H9 (cell line): ENCODE data around the gene CDC14A. TPM values are rescaled to one million over a fixed set of nuclear protein-coding genes. Genes with fewer than 3 reads are reported as not detected.

ENCODE experiments used
- DNase-seq: peaks from one replicate; pipeline ENCODE4 v3.0.0-alpha.2; 2017
- H2AFZ ChIP-seq: one replicate; pipeline ENCODE4 v1.6.1; 2013; ENCODE audit warnings: mild to moderate bottlenecking, low read length, control low read depth, moderate library complexity
- H2AK5ac ChIP-seq: 2 replicates; pipeline ENCODE4 v1.6.1; 2013; ENCODE audit warnings: low read length, control low read depth, mixed read lengths; ENCODE audit not compliant: insufficient read length
- H2BK120ac ChIP-seq: one replicate; pipeline ENCODE4 v1.6.1; 2013; ENCODE audit warnings: low read depth, mild to moderate bottlenecking, low read length, control low read depth, inconsistent platforms; ENCODE audit not compliant: poor library complexity, severe bottlenecking
- H2BK12ac ChIP-seq: 2 replicates; pipeline ENCODE4 v1.6.1; 2013; ENCODE audit warnings: low read length, control low read depth, mixed read lengths, low read depth; ENCODE audit not compliant: insufficient read length
- H2BK15ac ChIP-seq: 2 replicates; pipeline ENCODE4 v1.6.1; 2013; ENCODE audit warnings: low read depth, low read length, control low read depth
- H2BK20ac ChIP-seq: one replicate; pipeline ENCODE4 v1.6.1; 2013; ENCODE audit warnings: low read depth, mild to moderate bottlenecking, low read length, control low read depth, inconsistent platforms; ENCODE audit not compliant: poor library complexity, severe bottlenecking
- H2BK5ac ChIP-seq: 2 replicates; pipeline ENCODE4 v1.6.1; 2013; ENCODE audit warnings: low read length, control low read depth, mixed read lengths; ENCODE audit not compliant: insufficient read length
- H3K14ac ChIP-seq: 2 replicates; pipeline ENCODE4 v1.6.1; 2013; ENCODE audit warnings: low read length, control low read depth; ENCODE audit not compliant: insufficient read depth
- H3K18ac ChIP-seq: 2 replicates; pipeline ENCODE4 v1.6.1; 2013; ENCODE audit warnings: low read depth, mild to moderate bottlenecking, mixed read lengths, low read length, control low read depth; ENCODE audit not compliant: insufficient read length
- H3K23ac ChIP-seq: 2 replicates; pipeline ENCODE4 v1.6.1; 2013; ENCODE audit warnings: low read length, control low read depth, mixed read lengths, low read depth; ENCODE audit not compliant: insufficient read length
- H3K23me2 ChIP-seq: 2 replicates; pipeline ENCODE4 v1.6.1; 2013; ENCODE audit warnings: low read depth, mild to moderate bottlenecking, mixed read lengths, low read length, control low read depth; ENCODE audit not compliant: insufficient read length, poor library complexity, severe bottlenecking
- H3K27ac ChIP-seq: 2 replicates; pipeline ENCODE4 v1.5.1; 2013; ENCODE audit warnings: low read length, control low read depth, mixed read lengths, low read depth; ENCODE audit not compliant: insufficient read length
- H3K27me3 ChIP-seq: 2 replicates; pipeline ENCODE4 v1.6.1; 2013; ENCODE audit warnings: low read length, control low read depth, inconsistent platforms; ENCODE audit not compliant: insufficient read depth
- H3K4ac ChIP-seq: 2 replicates; pipeline ENCODE4 v1.6.1; 2013; ENCODE audit warnings: low read depth, mild to moderate bottlenecking, control low read depth, inconsistent platforms, low read length, moderate library complexity
- H3K4me1 ChIP-seq: 2 replicates; pipeline ENCODE4 v1.6.1; 2013; ENCODE audit warnings: low read length, control low read depth, inconsistent platforms; ENCODE audit not compliant: insufficient read depth
- H3K4me2 ChIP-seq: 2 replicates; pipeline ENCODE4 v1.6.1; 2013; ENCODE audit warnings: low read length, control low read depth, mixed read lengths; ENCODE audit not compliant: insufficient read length, insufficient read depth
- H3K56ac ChIP-seq: 2 replicates; pipeline ENCODE4 v1.6.1; 2013; ENCODE audit warnings: low read depth, mild to moderate bottlenecking, mixed read lengths, low read length, control low read depth; ENCODE audit not compliant: insufficient read length
- H3K79me1 ChIP-seq: 2 replicates; pipeline ENCODE4 v1.6.1; 2013; ENCODE audit warnings: low read depth, mild to moderate bottlenecking, moderate library complexity, low read length, control low read depth, inconsistent platforms; ENCODE audit not compliant: insufficient read depth, poor library complexity, severe bottlenecking
- H3K79me2 ChIP-seq: 2 replicates; pipeline ENCODE4 v1.6.1; 2013; ENCODE audit warnings: low read length, control low read depth, inconsistent platforms; ENCODE audit not compliant: insufficient read depth
- H3K9ac ChIP-seq: 2 replicates; pipeline ENCODE4 v1.6.1; 2013; ENCODE audit warnings: low read length, control low read depth, mixed read lengths; ENCODE audit not compliant: insufficient read length; ENCODE audit errors: extremely low read depth
- H3K9me3 ChIP-seq: one replicate; pipeline ENCODE4 v1.6.1; 2013; ENCODE audit warnings: low read depth, low read length, inconsistent platforms; ENCODE audit not compliant: control insufficient read depth
- H3T11ph ChIP-seq: one replicate; pipeline ENCODE4 v1.6.1; 2013; ENCODE audit warnings: mild to moderate bottlenecking, low read length, control low read depth, inconsistent platforms
- H4K20me1 ChIP-seq: one replicate; pipeline ENCODE4 v1.6.1; 2013; ENCODE audit not compliant: control insufficient read depth, insufficient read length, insufficient read depth
- H4K5ac ChIP-seq: 2 replicates; pipeline ENCODE4 v1.6.1; 2013; ENCODE audit warnings: low read depth, mild to moderate bottlenecking, mixed read lengths, low read length, control low read depth; ENCODE audit not compliant: insufficient read length
- H4K8ac ChIP-seq: replicated peaks from 2 replicates; pipeline ENCODE4 v1.6.1; 2013; ENCODE audit warnings: low read length, control low read depth, mixed read lengths, low read depth; ENCODE audit not compliant: insufficient read length
- H4K91ac ChIP-seq: 2 replicates; pipeline ENCODE4 v1.6.1; 2013; ENCODE audit warnings: low read depth, mild to moderate bottlenecking, moderate library complexity, mixed read lengths, low read length, control low read depth; ENCODE audit not compliant: insufficient read length
- H3K27ac Mint-ChIP-seq, 3 experiments: 2 replicates in 2 of 3; 3 replicates in 1 of 3; pipeline ENCODE4 v1.8.0; 2020 to 2021; ENCODE audit warnings: mixed read lengths in 3 of 3, mild to moderate bottlenecking in 1 of 3, moderate library complexity in 1 of 3
- H3K27me3 Mint-ChIP-seq: 2 replicates; pipeline ENCODE4 v1.8.0; 2021; ENCODE audit warnings: low read depth, mild to moderate bottlenecking, moderate library complexity, mixed read lengths
- H3K36me3 Mint-ChIP-seq, 3 experiments: 2 replicates in 2 of 3; 3 replicates in 1 of 3; pipeline ENCODE4 v1.8.0; 2020 to 2021; ENCODE audit warnings: low read depth in 3 of 3, mixed read lengths in 3 of 3; ENCODE audit not compliant: insufficient read depth in 1 of 3
- H3K4me1 Mint-ChIP-seq, 2 experiments: 2 replicates each; pipeline ENCODE4 v1.8.0; 2020; ENCODE audit warnings: mixed read lengths in 2 of 2
- H3K4me3 Mint-ChIP-seq, 2 experiments: 2 replicates in 1 of 2; 3 replicates in 1 of 2; pipeline ENCODE4 v1.8.0; 2020 to 2021; ENCODE audit warnings: mild to moderate bottlenecking in 2 of 2, mixed read lengths in 2 of 2, moderate library complexity in 1 of 2
- H3K9me3 Mint-ChIP-seq, 2 experiments: 2 replicates in 1 of 2; 3 replicates in 1 of 2; pipeline ENCODE4 v1.8.0; 2020; ENCODE audit warnings: mild to moderate bottlenecking in 2 of 2, mixed read lengths in 2 of 2, moderate library complexity in 1 of 2
- CTCF ChIP-seq: fragments of 200-600 bp; sonication (generic); conservative IDR thresholded peaks from 3 replicates; pipeline ENCODE4 v1.8.0; 2021; ENCODE audit warnings: antibody characterized with exemption, mild to moderate bottlenecking
- WGBS: extraction: QIAGEN DNeasy Blood & Tissue Kit; methylation state at CpG from one replicate; pipeline ENCODE4 v1.1.7; 2013; ENCODE audit warnings: missing lambda C conversion rate, low lambda C conversion rate, mixed read lengths; ENCODE audit not compliant: insufficient read length; ENCODE audit errors: extremely low coverage; 5-methylcytosine and 5-hydroxymethylcytosine counted together
- total RNA-seq: library from RNA; stranded (reverse); gene quantifications from 2 replicates; pipeline ENCODE4 v1.2.1, GENCODE V29; 2021

The CDC14A gene
- total RNA-seq, 1 experiment from 2014 or later, result 8.9 TPM

GRCh38 chr1:100359139-100359538, 6.8 kb downstream of the CDC14A start:
- DNase-seq, result no peak
- peaks cover 2% of the 10 kb centered on the region; the same call in 1 of the 2 replicates for H3K79me2 ChIP-seq
- Mint-ChIP-seq H3K4me3 (no peak overlapping the region), H3K27me3 (no peaks in the 10 kb centered on the region; the same call in 1 of the 2 replicates), H3K4me1 (peaks cover 39 to 48% of the 10 kb centered on the region in 2 experiments), H3K27ac (no peak overlapping the region; a peak in 1 of 7 replicates), H3K9me3 (no peaks in the 10 kb centered on the region), H3K36me3 (peaks cover 3 to 10% (median 5%) of the 10 kb centered on the region in 3 experiments; a peak in 6 of 7 replicates)
- no peak overlapping the region for H2BK20ac ChIP-seq
- H3K23ac ChIP-seq, result no peak overlapping the region
- no peak overlapping the region for H4K5ac ChIP-seq
- no peak for TF ChIP-seq CTCF
- no peak overlapping the region for H3K27ac ChIP-seq
- H3T11ph ChIP-seq, result no peak overlapping the region
- H4K20me1 ChIP-seq, result no peaks in the 10 kb centered on the region
- no peak overlapping the region for H2BK5ac ChIP-seq
- WGBS, result no CpG with 5 or more reads among the region's 1 CpG
- H3K4me2 ChIP-seq, result no peak overlapping the region
- no peak overlapping the region for H2BK15ac ChIP-seq
- H2BK12ac ChIP-seq, result no peak overlapping the region
- H2BK120ac ChIP-seq, result no peak overlapping the region
- no peaks in the 10 kb centered on the region for H3K23me2 ChIP-seq
- no peak overlapping the region for H3K56ac ChIP-seq
- peaks cover 8% of the 10 kb centered on the region; the same call in 1 of the 2 replicates for H3K4me1 ChIP-seq
- no peaks in the 10 kb centered on the region for H3K27me3 ChIP-seq
- H3K14ac ChIP-seq, result no peak overlapping the region
- no peaks in the 10 kb centered on the region for H3K9me3 ChIP-seq
- H3K9ac ChIP-seq, result no peak overlapping the region
- H3K4ac ChIP-seq, result no peak overlapping the region
- no peak overlapping the region for H3K18ac ChIP-seq
- H4K91ac ChIP-seq, result no peak overlapping the region
- peaks cover 4% of the 10 kb centered on the region for H3K79me1 ChIP-seq
- no peak overlapping the region for H2AFZ ChIP-seq
- H4K8ac ChIP-seq, result no peak overlapping the region
- no peak overlapping the region for H2AK5ac ChIP-seq
